Activated T-cell treated with anti-CD3 and anti-CD28 coated beads, Interleukin-2, amount 50 U/mL, for 24 hours (primary cell): ENCODE data around the gene STAT3.
"Not testable (repeated sequence)": the region's sequence is repeated elsewhere in the genome, so short reads cannot be mapped to it uniquely, and the experiment has no call there.

Experiments used
- DNase-seq: peaks from one replicate; pipeline ENCODE4 v3.0.0-alpha.2; 2020
- H3K27ac Mint-ChIP-seq: 2 replicates; pipeline ENCODE4 v1.8.0; 2020; ENCODE audit warnings: mild to moderate bottlenecking, mixed read lengths
- H3K27me3 Mint-ChIP-seq: 2 replicates; pipeline ENCODE4 v1.8.0; 2020; ENCODE audit warnings: mixed read lengths
- H3K36me3 Mint-ChIP-seq: 2 replicates; pipeline ENCODE4 v1.8.0; 2020; ENCODE audit warnings: low read depth, mixed read lengths
- H3K4me1 Mint-ChIP-seq: 2 replicates; pipeline ENCODE4 v1.8.0; 2020; ENCODE audit warnings: low read depth, mixed read lengths
- H3K4me3 Mint-ChIP-seq: 2 replicates; pipeline ENCODE4 v1.8.0; 2020; ENCODE audit warnings: mild to moderate bottlenecking, moderate library complexity, mixed read lengths
- H3K9me3 Mint-ChIP-seq: 2 replicates; pipeline ENCODE4 v1.8.0; 2020; ENCODE audit warnings: mixed read lengths

Gene STAT3

DNA sequence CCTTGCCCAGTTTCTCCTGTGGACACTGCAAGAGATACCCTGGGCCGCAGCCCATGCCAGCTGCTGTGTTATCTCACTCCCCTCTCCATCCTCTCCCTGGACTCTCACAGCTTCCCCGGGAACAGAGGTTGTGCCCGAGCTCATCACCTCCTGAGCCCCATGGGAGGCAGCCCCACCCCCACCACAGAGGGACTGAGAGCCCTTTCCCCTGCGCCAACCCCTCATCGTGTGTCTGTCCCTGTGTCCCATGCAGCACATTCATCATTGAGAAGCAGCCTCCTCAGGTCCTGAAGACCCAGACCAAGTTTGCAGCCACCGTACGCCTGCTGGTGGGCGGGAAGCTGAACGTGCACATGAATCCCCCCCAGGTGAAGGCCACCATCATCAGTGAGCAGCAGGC, 87.2 kb downstream of the STAT3 start:
- peak overlapping the region; percentile 56 for H3K27ac Mint-ChIP-seq
- H3K4me1 Mint-ChIP-seq, result peaks cover 30% of the 10 kb centered on the region
- no peaks in the 10 kb centered on the region for H3K27me3 Mint-ChIP-seq
- no peak for DNase-seq
- H3K9me3 Mint-ChIP-seq, result no peaks in the 10 kb centered on the region
- no peak overlapping the region for H3K4me3 Mint-ChIP-seq
- peaks cover 88% of the 10 kb centered on the region for H3K36me3 Mint-ChIP-seq

GRCh38 chr17:42299913-42300312, 88.3 kb downstream of the STAT3 start:
- DNase-seq, H3K9me3 Mint-ChIP-seq, H3K4me3 Mint-ChIP-seq, H3K27me3 Mint-ChIP-seq, H3K27ac Mint-ChIP-seq: not testable (repeated sequence)
- peaks cover 38% of the 10 kb centered on the region for H3K4me1 Mint-ChIP-seq
- H3K36me3 Mint-ChIP-seq, result peaks cover 92% of the 10 kb centered on the region

DNA sequence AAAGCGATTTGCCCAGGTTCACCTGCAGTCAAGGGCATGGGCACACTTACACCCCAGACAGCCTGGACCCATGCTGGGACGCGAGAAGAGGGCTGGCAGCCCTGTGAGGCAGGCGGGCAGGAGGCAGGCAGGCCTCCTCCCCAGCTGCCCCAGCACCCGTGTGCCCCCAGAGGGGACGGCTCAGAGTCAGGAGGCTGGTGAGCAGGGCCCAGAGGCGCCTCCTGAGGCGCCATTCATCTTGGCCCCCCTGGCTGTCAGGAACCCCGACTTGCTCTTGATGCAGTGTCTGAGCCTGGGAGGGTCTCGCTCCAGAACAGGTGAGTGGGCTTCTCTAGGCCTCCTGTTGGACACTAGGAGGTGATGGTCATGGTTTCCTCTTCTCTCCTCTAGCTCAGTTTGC, 88.9 kb downstream of the STAT3 start:
- Mint-ChIP-seq H3K27ac (peak overlapping the region; percentile 72), H3K36me3 (peaks cover 92% of the 10 kb centered on the region), H3K4me1 (peaks cover 36% of the 10 kb centered on the region)
- H3K9me3 Mint-ChIP-seq, H3K4me3 Mint-ChIP-seq, H3K27me3 Mint-ChIP-seq, DNase-seq: not testable (repeated sequence)

- Mint-ChIP-seq H3K36me3 (peaks cover 89% of the 10 kb centered on the region), H3K4me1 (peaks cover 36% of the 10 kb centered on the region)
- not testable (repeated sequence) for H3K4me3 Mint-ChIP-seq, H3K27me3 Mint-ChIP-seq, H3K9me3 Mint-ChIP-seq, H3K27ac Mint-ChIP-seq, DNase-seq
Measured at GRCh38 chr17:42297775-42298174, 90.5 kb downstream of the STAT3 start.

DNA sequence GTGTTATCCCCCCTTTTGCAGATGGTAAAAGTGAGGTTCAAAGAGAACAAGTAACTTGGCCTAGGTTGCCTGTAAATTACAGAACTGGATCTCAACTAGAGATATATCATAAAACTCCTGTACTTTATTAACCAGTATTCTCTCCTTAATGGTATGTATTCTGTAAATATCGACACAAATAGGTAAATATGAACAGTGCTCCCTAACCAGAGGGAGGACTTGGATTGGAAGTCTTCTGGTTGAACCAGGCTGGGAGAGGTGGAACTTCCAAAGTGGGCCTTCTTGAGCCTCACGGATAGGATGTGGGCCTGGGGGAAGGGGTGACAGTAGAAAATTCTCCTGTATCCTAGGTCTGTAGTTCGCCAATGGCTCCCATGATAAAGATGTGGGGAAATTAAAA, 92.2 kb downstream of the STAT3 start:
- Mint-ChIP-seq H3K27ac (peak overlapping the region; percentile 67), H3K4me1 (peaks cover 41% of the 10 kb centered on the region), H3K4me3 (no peak overlapping the region), H3K9me3 (no peaks in the 10 kb centered on the region), H3K36me3 (peaks cover 89% of the 10 kb centered on the region), H3K27me3 (no peaks in the 10 kb centered on the region)
- DNase-seq, result no peak

DNA sequence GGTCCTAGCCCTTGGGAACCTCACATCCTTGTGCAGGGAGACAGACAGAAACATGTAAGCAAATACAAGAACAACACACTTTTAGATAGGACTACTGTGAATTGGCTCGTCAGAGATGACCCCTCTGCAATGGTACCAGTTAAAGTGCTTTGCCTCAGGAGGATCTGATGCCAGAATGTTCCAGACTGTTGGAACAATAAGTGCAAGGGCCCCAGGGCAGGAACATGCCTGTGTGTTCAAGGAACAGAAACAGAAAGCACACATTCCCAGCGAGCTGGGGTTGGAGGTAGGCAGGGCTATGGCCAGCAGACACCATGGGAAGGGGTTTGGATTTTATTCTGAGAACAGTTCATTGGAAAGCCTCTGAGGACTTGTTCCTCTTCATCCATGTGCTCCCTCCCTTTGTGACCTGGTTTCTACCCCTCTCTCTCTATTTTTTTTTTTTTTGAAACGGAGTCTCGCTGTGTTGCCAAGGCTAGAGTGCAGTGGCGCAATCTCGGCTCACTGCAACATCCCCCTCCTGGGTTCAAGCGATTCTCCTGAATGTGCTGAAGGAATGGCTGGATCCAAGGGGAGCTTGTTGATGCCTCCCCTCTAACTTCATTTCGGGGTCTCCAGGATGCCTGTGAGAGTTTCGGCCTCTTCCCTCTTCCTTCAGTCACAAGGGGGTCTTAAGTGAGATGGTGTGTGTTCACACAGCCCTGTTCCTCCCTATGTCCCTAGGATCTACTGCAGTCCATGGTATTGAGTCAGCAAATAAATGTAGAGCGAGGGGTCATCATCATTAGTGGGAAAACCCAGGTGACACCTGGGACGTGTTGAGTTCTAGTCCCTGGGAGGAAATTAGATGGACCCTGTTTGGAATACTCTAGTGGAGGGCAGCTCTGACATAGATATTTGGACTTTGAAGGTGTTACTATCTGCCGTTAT, 93.5 kb downstream of the STAT3 start:
- no peak for DNase-seq
- Mint-ChIP-seq H3K27ac (peak overlapping the region; percentile 76), H3K4me3 (no peak overlapping the region)

DNA sequence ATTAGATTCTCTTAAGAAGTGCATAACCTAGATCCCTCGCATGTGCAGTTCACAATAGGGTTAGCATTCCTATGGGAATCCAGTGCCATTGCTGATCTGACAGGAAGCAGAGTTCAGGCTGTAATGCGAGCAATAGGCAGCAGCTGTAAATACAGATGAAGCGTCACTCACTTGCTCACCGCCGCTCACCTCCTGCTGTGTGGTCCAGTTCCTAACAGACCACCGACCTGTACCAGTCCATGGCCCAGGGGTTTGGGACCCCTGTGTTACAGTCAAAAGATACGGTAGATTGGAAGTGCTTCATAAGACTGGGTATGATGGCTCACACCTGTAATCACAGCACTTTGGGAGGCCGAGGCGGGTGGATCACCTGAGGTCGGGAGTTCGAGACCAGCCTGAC, 97.1 kb downstream of the STAT3 start:
- Mint-ChIP-seq H3K27me3 (no peaks in the 10 kb centered on the region), H3K9me3 (no peaks in the 10 kb centered on the region), H3K36me3 (peaks cover 88% of the 10 kb centered on the region), H3K4me3 (peak overlapping the region; percentile 85), H3K4me1 (peaks cover 74% of the 10 kb centered on the region), H3K27ac (peak overlapping the region; percentile 92)
- peak; percentile 30 for DNase-seq

More for the DNA sequence above, 93.5 kb downstream of the STAT3 start:
- H3K27me3 Mint-ChIP-seq, result no peaks in the 10 kb centered on the region
- no peaks in the 10 kb centered on the region for H3K9me3 Mint-ChIP-seq
- peaks cover 54% of the 10 kb centered on the region for H3K4me1 Mint-ChIP-seq
- H3K36me3 Mint-ChIP-seq, result peaks cover 95% of the 10 kb centered on the region

- Mint-ChIP-seq H3K4me3 (peak overlapping the region; percentile 85), H3K27ac (peak overlapping the region; percentile 92), H3K4me1 (peaks cover 72% of the 10 kb centered on the region), H3K27me3 (no peaks in the 10 kb centered on the region), H3K36me3 (peaks cover 85% of the 10 kb centered on the region), H3K9me3 (no peaks in the 10 kb centered on the region)
- no peak for DNase-seq
Measured at GRCh38 chr17:42290577-42290976, 97.7 kb downstream of the STAT3 start.

DNA sequence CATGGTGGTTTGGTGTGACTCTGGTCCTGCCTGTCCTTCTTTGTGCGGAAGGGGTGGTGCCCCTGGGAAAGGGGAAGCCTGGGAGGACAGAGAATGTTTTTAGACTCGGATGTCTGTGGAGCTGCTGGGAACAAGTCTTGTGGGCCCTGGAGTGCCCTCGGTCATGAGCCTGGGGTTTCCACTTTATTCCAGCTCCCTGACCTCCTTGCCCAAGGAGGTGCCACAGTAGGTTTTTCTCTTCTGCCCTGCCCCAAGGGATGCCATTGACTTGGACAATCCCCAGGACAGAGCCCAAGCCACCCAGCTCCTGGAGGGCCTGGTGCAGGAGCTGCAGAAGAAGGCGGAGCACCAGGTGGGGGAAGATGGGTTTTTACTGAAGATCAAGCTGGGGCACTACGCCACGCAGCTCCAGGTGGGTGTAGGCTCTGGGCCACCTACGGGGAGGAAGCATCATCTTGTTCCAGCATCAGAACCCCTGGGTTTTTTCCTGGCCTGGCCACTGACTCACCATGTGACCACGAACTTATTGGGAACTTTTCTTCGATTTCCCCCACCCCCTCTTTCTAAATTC, 98.5 kb downstream of the STAT3 start:
- Mint-ChIP-seq H3K27ac (peak overlapping the region; percentile 92), H3K36me3 (peaks cover 82% of the 10 kb centered on the region), H3K27me3 (no peaks in the 10 kb centered on the region), H3K4me1 (peaks cover 69% of the 10 kb centered on the region), H3K4me3 (peak overlapping the region; percentile 85), H3K9me3 (no peaks in the 10 kb centered on the region)
- peak; percentile 77 for DNase-seq

DNA sequence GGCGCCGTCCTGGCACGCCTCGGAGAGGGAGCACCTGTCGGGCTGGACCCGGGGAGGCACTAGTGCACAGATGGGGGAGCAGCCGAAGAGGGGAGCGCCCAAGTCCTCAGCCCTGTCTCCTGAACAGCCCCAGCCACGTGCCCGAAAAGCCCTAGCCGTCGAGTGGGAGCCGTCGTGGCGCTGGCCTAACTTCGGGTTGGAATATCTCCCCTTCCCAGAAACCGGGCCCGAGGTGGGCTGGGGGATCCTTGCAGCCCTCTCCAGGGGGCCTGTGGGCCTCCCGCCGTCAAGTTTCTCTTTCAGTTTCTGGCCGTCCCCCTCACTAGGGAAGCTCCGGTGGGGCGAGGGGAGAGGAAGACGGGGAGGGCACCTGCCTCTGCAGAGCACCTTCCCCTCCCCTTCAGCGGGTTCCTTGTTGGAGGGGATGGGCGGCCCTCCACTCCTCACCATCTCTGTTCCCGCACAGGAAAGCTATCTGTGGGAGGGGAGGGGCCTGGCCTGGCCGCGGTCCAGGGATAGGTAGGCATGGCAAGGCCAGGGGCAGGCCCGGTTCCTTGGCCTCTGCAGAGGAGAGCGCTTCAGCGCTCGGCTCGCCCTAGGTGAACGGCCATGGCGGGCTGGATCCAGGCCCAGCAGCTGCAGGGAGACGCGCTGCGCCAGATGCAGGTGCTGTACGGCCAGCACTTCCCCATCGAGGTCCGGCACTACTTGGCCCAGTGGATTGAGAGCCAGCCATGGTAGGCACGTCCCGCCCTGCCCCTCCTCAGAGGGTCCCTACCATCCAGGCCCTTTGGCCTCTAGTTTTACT, 99.2 kb downstream of the STAT3 start:
- Mint-ChIP-seq H3K4me1 (peaks cover 69% of the 10 kb centered on the region), H3K9me3 (no peaks in the 10 kb centered on the region), H3K36me3 (peaks cover 82% of the 10 kb centered on the region), H3K4me3 (peak overlapping the region; percentile 85), H3K27me3 (no peaks in the 10 kb centered on the region), H3K27ac (peak overlapping the region; percentile 92)
- DNase-seq, result peak; percentile 81

DNA sequence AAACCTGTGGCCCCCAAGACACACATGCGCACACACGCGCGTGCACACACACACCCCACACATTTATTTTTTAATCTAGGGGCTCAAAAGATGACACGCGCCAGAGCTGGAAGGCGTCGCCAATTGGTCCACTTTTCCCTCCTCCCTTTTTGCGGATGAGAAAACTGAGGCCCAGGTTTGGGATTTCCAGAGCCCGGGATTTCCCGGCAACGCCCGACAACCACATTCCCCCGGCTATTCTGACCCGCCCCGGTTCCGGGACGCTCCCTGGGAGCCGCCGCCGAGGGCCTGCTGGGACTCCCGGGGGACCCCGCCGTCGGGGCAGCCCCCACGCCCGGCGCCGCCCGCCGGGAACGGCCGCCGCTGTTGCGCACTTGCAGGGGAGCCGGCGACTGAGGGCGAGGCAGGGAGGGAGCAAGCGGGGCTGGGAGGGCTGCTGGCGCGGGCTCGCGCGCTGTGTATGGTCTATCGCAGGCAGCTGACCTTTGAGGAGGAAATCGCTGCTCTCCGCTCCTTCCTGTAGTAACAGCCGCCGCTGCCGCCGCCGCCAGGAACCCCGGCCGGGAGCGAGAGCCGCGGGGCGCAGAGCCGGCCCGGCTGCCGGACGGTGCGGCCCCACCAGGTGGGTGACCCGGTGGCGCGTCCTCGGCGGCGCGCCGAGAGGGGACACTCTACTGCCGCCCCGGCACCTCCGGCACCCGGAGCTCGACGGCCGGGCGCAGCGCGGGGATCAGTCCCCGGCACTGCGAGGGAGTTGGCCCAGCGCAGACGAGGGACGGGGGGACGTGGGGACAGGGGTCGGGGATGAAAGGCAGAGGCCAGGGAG, 100.1 kb downstream of the STAT3 start, which contains the start of gene STAT5A:
TSS of gene STAT5A (plus strand) at position 522 of the 826 bp plus-strand sequence. CDS start 914 bp downstream, outside the sequence.
- peaks cover 78% of the 10 kb centered on the region for H3K36me3 Mint-ChIP-seq
- DNase-seq, result peak; percentile 86
- H3K4me3 Mint-ChIP-seq, result peak within 1 kb of the TSS; percentile 85
- H3K27ac Mint-ChIP-seq, result peak within 1 kb of the TSS; percentile 97
- H3K4me1 Mint-ChIP-seq, result peaks cover 72% of the 10 kb centered on the region
- H3K27me3 Mint-ChIP-seq, result no peaks in the 10 kb centered on the region
- H3K9me3 Mint-ChIP-seq, result no peaks in the 10 kb centered on the region

DNA sequence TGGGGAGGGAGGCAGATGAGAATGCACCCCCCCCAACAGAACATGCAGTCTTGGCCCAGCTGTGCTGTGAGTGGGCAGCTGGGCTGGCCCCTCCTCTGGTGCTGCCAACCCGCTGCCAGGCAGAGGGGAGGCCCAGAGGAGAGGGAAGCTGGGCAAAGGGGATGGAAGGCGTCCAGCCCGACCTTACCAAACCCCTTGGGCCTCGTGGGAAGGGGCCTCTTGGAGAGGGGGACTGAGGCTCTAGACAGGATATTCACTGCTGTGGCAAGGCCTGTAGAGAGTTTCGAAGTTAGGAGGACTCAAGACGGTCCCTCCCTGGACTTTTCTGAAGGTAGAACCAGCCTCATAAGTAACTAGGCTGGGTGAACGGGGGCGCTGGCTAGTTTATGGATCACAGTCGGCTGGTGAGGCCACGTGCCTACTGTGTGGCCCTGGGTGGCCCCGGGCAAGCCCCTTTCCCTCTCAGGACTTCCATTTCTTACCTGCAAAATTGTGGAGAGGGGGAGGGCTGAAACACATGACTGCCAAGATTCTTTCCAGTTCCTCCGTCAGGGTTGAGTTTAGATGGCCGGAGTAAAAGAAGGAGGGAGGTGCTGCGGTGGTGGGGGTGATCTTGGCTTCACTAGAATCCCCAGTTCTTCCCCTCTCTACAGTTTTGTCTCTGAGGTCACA, 100.8 kb downstream of the STAT3 start:
- H3K9me3 Mint-ChIP-seq, result no peaks in the 10 kb centered on the region
- H3K36me3 Mint-ChIP-seq, result peaks cover 80% of the 10 kb centered on the region
- DNase-seq, result peak; percentile 75
- peaks cover 76% of the 10 kb centered on the region for H3K4me1 Mint-ChIP-seq
- peak overlapping the region; percentile 85 for H3K4me3 Mint-ChIP-seq
- H3K27me3 Mint-ChIP-seq, result no peaks in the 10 kb centered on the region
- peak overlapping the region; percentile 97 for H3K27ac Mint-ChIP-seq

DNA sequence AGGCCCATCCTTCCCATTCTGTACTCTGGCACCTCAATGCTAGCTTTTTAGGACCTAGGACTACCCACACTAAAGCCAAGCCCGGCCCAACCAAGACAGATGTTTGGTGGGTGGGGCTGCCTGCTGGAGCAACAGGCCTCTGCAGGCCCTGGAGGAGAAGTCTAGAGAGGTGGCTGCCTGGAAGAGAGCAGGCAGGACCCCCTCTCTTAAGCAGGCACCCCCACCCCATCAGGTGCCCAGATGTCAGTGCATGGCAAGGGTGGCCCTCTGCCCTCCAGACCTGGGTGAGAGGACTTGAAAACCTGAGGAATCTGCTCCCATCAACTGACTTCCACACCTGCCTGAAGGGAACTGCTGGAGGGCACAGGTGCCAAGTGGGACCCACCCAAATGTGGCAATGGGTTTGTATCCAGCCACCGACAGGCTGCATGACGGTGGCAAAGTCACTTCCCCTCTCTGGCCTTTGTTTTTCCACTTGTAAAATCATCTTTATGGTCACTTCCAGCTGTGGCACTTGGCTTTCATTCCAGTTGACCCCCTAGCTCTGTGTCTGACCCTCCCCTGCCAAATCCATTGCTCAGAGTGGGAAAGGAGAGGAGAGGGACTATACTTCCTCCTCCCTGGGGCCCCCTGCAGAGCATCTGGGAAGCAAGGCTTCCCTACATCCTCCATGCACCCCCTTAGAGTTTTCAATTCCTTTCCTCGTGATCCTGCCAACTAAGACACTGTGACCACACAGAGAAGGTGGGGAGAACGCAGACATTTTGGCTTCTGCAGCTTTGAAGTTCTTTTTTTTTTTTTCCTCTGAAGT, 101.6 kb downstream of the STAT3 start:
- Mint-ChIP-seq H3K36me3 (peaks cover 76% of the 10 kb centered on the region), H3K4me3 (peak overlapping the region; percentile 85), H3K4me1 (peaks cover 73% of the 10 kb centered on the region), H3K27me3 (no peaks in the 10 kb centered on the region), H3K27ac (peak overlapping the region; percentile 97), H3K9me3 (no peaks in the 10 kb centered on the region)
- DNase-seq, result peak; percentile 37
